ENCODE results near the gene IRS1. TPM values are rescaled to one million over a fixed set of nuclear protein-coding genes. Genes with fewer than 3 reads are reported as not detected.

Gene IRS1
- total RNA-seq, 1 experiment from 2014 or later, result 10.5 TPM

- ChIA-PET POLR2A (interaction anchor here (1.0 kb wide), 1 partner anchor 9 kb away, joined by 5 read pairs; no protein-coding TSS in a partner anchor), CTCF (no interaction called here)
- Mint-ChIP-seq H3K4me3 (ENCODE audit: unreplicated experiment) (no peak overlapping the region), H3K27me3 (ENCODE audit: insufficient read depth, unreplicated experiment) (no peaks in the 10 kb centered on the region), H3K27ac (ENCODE audit: low read depth, unreplicated experiment) (no peak overlapping the region), H3K36me3 (ENCODE audit: insufficient read depth, unreplicated experiment) (peaks cover 7% of the 10 kb centered on the region), H3K4me1 (ENCODE audit: insufficient read depth, unreplicated experiment) (no peaks in the 10 kb centered on the region), H3K9me3 (ENCODE audit: unreplicated experiment) (no peaks in the 10 kb centered on the region)
- no TSS peak for BruUV-seq (replicated peaks)
- TF ChIP-seq CTCF (IDR thresholded peaks at IDR 0.05; ENCODE audit: unreplicated experiment), result no peak
- intact Hi-C loops (cut with micrococcal nuclease), result no loop called here
- peak; percentile 6 for DNase-seq (ENCODE audit: unreplicated experiment)
These were observed 33.1 kb downstream of the IRS1 start for GRCh38 chr2:226766352-226767055.

GRCh38 chr2:226763320-226763719, 36.3 kb downstream of the IRS1 start:
- ChIA-PET POLR2A (interaction anchor here (1.0 to 3.5 kb wide), 2 partner anchors 8 to 28 kb away, joined by 4 to 9 read pairs; no protein-coding TSS in a partner anchor), CTCF (interaction anchor here (1.0 to 1.5 kb wide), 2 partner anchors 8 to 549 kb away, joined by 5 to 6 read pairs; no protein-coding TSS in a partner anchor)
- Mint-ChIP-seq H3K27me3 (ENCODE audit: insufficient read depth, unreplicated experiment) (no peaks in the 10 kb centered on the region), H3K9me3 (ENCODE audit: unreplicated experiment) (no peaks in the 10 kb centered on the region), H3K36me3 (ENCODE audit: insufficient read depth, unreplicated experiment) (peaks cover 7% of the 10 kb centered on the region), H3K27ac (ENCODE audit: low read depth, unreplicated experiment) (no peak overlapping the region), H3K4me3 (ENCODE audit: unreplicated experiment) (no peak overlapping the region), H3K4me1 (ENCODE audit: insufficient read depth, unreplicated experiment) (peaks cover 5% of the 10 kb centered on the region)
- no peak for DNase-seq (ENCODE audit: unreplicated experiment)
- intact Hi-C loops (cut with micrococcal nuclease), result no loop called here
- BruUV-seq (replicated peaks), result no TSS peak
- no peak for TF ChIP-seq CTCF (IDR thresholded peaks at IDR 0.05; ENCODE audit: unreplicated experiment)

GRCh38 chr2:226761195-226761583, 38.4 kb downstream of the IRS1 start:
- no peaks in the 10 kb centered on the region for H3K27me3 Mint-ChIP-seq (ENCODE audit: insufficient read depth, unreplicated experiment)
- ChIA-PET POLR2A (interaction anchor here (0.6 to 3.5 kb wide), 7 partner anchors 10 to 242 kb away, joined by 3 to 9 read pairs (median 3); no protein-coding TSS in a partner anchor), CTCF (interaction anchor here (0.8 to 1.5 kb wide), 2 partner anchors 28 to 43 kb away, joined by 3 to 7 read pairs; no protein-coding TSS in a partner anchor)
- H3K27ac Mint-ChIP-seq (ENCODE audit: low read depth, unreplicated experiment), result no peak overlapping the region
- no peak overlapping the region for H3K4me3 Mint-ChIP-seq (ENCODE audit: unreplicated experiment)
- H3K9me3 Mint-ChIP-seq (ENCODE audit: unreplicated experiment), result no peaks in the 10 kb centered on the region
- H3K36me3 Mint-ChIP-seq (ENCODE audit: insufficient read depth, unreplicated experiment), result peaks cover 7% of the 10 kb centered on the region
- intact Hi-C loops (cut with micrococcal nuclease), result no loop called here
- no peak for TF ChIP-seq CTCF (IDR thresholded peaks at IDR 0.05; ENCODE audit: unreplicated experiment)
- no peak for DNase-seq (ENCODE audit: unreplicated experiment)
- peaks cover 5% of the 10 kb centered on the region for H3K4me1 Mint-ChIP-seq (ENCODE audit: insufficient read depth, unreplicated experiment)
- BruUV-seq (replicated peaks), result no TSS peak

GRCh38 chr2:226760412-226761194, 39.0 kb downstream of the IRS1 start:
- no peak overlapping the region for H3K27ac Mint-ChIP-seq (ENCODE audit: low read depth, unreplicated experiment)
- H3K36me3 Mint-ChIP-seq (ENCODE audit: insufficient read depth, unreplicated experiment), result peaks cover 7% of the 10 kb centered on the region
- no peak for TF ChIP-seq CTCF (IDR thresholded peaks at IDR 0.05; ENCODE audit: unreplicated experiment)
- peaks cover 7% of the 10 kb centered on the region for H3K4me1 Mint-ChIP-seq (ENCODE audit: insufficient read depth, unreplicated experiment)
- H3K27me3 Mint-ChIP-seq (ENCODE audit: insufficient read depth, unreplicated experiment), result no peaks in the 10 kb centered on the region
- ChIA-PET CTCF (interaction anchor here (0.6 to 1.5 kb wide), 3 partner anchors 29 to 43 kb away, joined by 3 to 7 read pairs (median 3); no protein-coding TSS in a partner anchor), POLR2A (interaction anchor here (0.9 to 3.5 kb wide), 5 partner anchors 11 to 110 kb away, joined by 3 to 9 read pairs (median 3); no protein-coding TSS in a partner anchor)
- intact Hi-C loops (cut with micrococcal nuclease), result no loop called here
- no peaks in the 10 kb centered on the region for H3K9me3 Mint-ChIP-seq (ENCODE audit: unreplicated experiment)
- no peak overlapping the region for H3K4me3 Mint-ChIP-seq (ENCODE audit: unreplicated experiment)
- no TSS peak for BruUV-seq (replicated peaks)
- peak; percentile 27 for DNase-seq (ENCODE audit: unreplicated experiment)

Data from MCF 10A (cell line).